Left colon (tissue), 2 donors: ENCODE results near the gene TXNL4A. TPM values are rescaled to one million over a fixed set of nuclear protein-coding genes. Genes with fewer than 3 reads are reported as not detected.

ENCODE experiments used
- ATAC-seq: fragments of 200-7000 bp; cut with Tn5 transposase; one replicate; pipeline ENCODE4 v1.9.1; 2020; ENCODE audit warnings: mild to moderate bottlenecking, moderate library complexity
- DNase-seq, 2 donors: peaks; one replicate each; pipeline ENCODE4 v3.0.0-alpha.2; 2020
- intact Hi-C, 2 donors: fragments of 100-400 bp; cut with DNase I in 1 of 2; cut with micrococcal nuclease in 1 of 2; formaldehyde crosslinking; loops; one replicate each; pipeline versions ENCODE4 v1.11.2 to v1.14.0; 2022; cut with DNase I, micrococcal nuclease
- total RNA-seq, 2 donors: library from RNA; stranded (reverse); fragmentation: NEBNext Ultra II Directional; extraction: Animal tissue kit (Norgen Biotek cat#: 25700); gene quantifications; one replicate each; pipeline ENCODE4 v1.2.1, GENCODE V29; 2021
- donor health status: DM: no; HTN: no; CAD: no.
- donor health status: DM: yes; HTN: yes; CAD: no.

The TXNL4A gene
- total RNA-seq, 2 donors from 2014 or later, result 72.6 to 96.2 TPM

DNA sequence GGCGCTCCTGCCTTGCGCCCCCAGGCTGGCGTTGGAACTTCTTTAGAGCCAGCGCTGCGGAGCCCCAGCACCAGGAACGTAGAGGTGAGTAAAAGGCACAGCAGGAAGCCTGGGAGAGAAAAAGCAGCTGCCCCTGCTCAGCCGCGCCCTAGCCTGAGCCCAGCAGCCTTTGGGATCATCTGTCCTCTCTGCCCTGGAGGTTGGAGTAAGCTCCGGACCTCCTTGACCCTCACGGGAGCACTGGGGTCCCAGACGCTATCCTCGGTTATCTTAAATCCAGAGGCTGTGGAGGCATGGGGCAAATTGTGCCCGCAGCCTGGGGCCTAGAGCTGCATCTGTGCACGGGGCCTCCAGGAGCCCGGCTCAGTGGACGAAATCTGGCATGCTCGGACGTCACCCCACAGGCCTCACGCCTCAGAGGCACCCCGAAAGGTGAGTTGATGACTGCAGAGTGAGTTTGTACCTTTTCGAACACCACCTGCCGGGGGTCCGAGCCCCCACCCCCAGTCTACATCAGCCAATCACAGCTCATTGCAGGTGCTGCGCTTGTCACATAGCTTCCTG, 35.3 kb downstream of the TXNL4A start:
- intact Hi-C loops, result no loop called here
- ATAC-seq (peak; percentile 46), DNase-seq (peak; percentile 61 to 70)

- intact Hi-C loops, result no loop called here
- DNase-seq, result peak in 1 of 2 donors; percentile 40
- no peak for ATAC-seq
Measured at GRCh38 chr18:79952456-79952995, 35.8 kb downstream of the TXNL4A start.

- DNase-seq, result peak; percentile 90 to 96
- ATAC-seq, result peak; percentile 73
- intact Hi-C loops, result no loop called here
Measured at GRCh38 chr18:79951545-79952455, 36.6 kb downstream of the TXNL4A start, which contains the start of gene SLC66A2. TSS of gene SLC66A2 (minus strand) at chr18:79951653. CDS start at chr18:79950926, 727 bp downstream.

- peak; percentile 32 for ATAC-seq
- intact Hi-C loops, result no loop called here
- peak; percentile 42 to 75 for DNase-seq
Measured at GRCh38 chr18:79950515-79951341, 37.6 kb downstream of the TXNL4A start.

DNA sequence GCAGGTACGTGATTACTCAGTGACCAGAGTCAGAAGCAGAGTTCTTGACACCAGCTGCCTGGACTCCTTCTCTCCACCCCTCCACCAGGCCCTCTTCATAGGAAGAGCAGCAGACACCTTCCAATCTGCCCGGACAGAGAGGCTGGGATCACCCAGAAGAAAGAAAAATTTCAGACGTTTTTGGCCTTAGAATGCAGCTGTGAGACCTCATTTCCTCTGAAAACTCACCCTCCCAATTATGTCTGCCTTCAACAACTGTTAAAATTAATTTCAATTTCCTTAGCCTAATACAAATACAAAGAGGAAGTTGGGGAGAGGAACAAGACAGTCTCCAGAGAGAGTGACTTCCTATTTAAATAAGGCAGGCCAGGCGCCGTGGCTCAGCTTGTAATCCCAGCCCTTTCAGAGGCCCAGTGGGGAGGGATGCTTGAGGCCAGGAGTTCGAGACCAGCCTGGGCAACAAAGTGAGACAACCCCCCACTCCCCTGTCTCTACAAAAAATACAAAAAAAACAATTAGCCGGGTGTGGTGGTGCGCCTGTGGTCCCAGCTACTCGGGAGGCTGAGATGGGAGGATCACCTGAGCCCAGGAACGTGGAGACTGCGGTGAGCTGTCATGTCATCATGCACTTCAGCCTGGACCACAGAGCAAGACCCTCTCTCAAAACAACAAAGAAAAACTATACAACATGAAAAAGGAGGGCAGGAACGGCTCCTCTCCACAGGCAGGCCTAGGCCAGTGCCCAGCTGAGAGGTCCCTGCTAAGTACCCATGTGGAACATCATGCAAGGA, 38.5 kb downstream of the TXNL4A start:
- intact Hi-C loops, result no loop called here
- peak; percentile 50 to 53 for DNase-seq
- no peak for ATAC-seq

- peak; percentile 9 to 20 for DNase-seq
- intact Hi-C loops, result no loop called here
- no peak for ATAC-seq
Measured at GRCh38 chr18:79948719-79949411, 39.5 kb downstream of the TXNL4A start.

GRCh38 chr18:79947881-79948610, 40.3 kb downstream of the TXNL4A start:
- ATAC-seq, result no peak
- intact Hi-C loops, result no loop called here
- peak; percentile 17 to 57 for DNase-seq

GRCh38 chr18:79947054-79947755, 41.2 kb downstream of the TXNL4A start:
- ATAC-seq (no peak), DNase-seq (peak; percentile 6 to 26)
- intact Hi-C loops, result no loop called here

DNA sequence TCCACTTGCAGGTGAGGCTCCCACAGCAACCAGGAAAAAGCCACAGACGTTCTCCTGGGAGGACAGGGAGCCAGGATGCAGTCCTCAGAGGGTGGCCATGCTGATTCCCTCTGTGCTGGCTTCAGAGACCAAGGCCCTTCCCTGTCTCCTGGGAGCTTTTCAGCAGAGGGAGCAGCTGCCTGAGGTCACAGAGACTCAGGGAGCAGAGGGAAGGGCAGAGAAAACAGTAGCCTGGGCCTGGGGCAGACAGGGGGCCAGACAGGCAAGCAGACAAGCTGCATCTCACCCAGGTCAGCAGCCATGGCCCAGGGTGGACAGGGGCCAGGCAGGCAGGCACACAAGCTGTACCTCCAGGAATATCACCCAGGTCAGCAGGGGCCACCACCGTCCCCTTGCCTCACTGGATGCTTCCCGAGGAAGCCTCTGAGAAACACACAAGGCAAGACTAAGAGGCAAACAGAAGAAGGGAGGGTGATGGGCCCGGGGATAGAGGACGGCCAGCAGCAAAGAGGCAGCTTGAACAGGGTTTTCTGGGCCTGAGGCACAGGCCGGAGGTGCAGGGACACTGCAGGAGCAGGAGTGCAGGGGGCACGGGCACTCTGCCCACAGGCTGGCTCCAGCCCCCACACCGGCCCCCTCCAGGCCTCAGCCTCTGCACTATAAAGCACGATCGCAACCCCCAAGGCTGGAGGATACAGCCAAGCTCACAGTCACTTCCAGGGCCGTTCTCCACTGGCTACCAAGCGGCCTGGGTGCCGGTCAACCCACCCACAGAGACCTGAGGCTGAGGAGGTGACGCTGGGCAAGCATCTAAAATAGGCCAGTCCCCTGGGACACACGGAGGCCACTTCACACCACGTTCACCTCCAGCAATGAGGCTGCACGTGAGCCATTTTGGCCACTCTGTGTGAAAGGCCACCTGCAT, 43.0 kb downstream of the TXNL4A start:
- no peak for ATAC-seq
- intact Hi-C loops, result no loop called here
- peak; percentile 6 to 28 for DNase-seq

- intact Hi-C loops, result no loop called here
- ATAC-seq (no peak), DNase-seq (no peak)
Measured at GRCh38 chr18:79944746-79945117, 43.6 kb downstream of the TXNL4A start.

- ATAC-seq (peak; percentile 27), DNase-seq (peak; percentile 31 to 43)
- intact Hi-C loops, result no loop called here
Measured at GRCh38 chr18:79944126-79944731, 44.1 kb downstream of the TXNL4A start.

GRCh38 chr18:79943608-79944125, 44.7 kb downstream of the TXNL4A start:
- intact Hi-C loops, result no loop called here
- DNase-seq, result peak in 1 of 2 donors; percentile 49
- peak; percentile 7 for ATAC-seq

DNA sequence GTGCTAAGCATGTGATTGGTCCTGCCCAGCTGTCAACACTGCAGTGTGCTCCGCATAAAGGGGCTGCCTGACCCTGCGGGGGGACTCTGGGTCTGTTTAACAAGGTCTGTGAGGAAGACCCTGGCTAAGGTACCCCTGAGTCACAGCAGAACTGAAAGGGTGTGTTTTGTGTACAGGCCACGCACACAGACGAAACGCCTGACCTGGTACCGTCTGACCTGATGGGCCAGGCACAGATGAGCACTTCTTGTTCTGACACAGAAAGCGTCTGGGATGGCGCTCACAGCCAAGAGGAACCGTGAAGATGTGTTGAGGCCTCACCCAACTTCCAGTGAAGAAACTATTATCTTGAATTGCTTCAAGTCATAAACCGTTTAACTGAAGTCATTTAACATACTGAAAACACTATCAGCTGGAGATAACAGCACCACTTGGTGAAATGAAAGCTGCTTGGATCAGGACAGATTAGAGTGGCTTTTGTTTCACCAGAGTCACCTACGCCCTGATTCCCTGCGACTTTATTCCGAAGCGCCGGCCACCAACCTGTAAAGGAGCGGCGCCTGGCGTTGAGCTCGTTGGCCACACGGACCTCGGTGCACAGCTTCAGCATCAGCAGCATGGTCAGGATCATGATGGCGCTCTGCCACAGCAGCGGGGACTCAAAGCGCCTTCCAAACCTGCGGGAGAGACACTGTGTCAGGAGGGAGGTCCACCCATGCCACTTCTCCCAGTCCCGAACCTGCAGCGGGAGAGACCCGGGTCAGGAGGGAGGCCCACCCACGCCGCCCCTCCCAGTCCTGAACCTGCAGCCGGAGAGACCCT, 45.4 kb downstream of the TXNL4A start:
- peak; percentile 68 to 69 for DNase-seq
- peak; percentile 84 for ATAC-seq
- intact Hi-C loops, result no loop called here

GRCh38 chr18:79942211-79942610, 46.2 kb downstream of the TXNL4A start:
- ATAC-seq, result no peak
- peak; percentile 1 to 10 for DNase-seq

More at GRCh38 chr18:79942211-79942610, 46.2 kb downstream of the TXNL4A start:
- intact Hi-C loops, result no loop called here
